T47D (cell line): ENCODE results near the gene ACOD1.
A peak's percentile ranks its signal among the peaks of the same experiment; 100 is the strongest.

Source experiments
- DNase-seq, 2 experiments: peaks; one replicate each; pipeline versions ENCODE4 v3.0.0 to v3.0.0-alpha.2; 2011 to 2012; ENCODE audit warnings: low read depth in 1 of 2, low spot score in 1 of 2
- JUND ChIP-seq: IDR thresholded peaks from 2 replicates; pipeline ENCODE4 v1.6.1; 2012; ENCODE audit warnings: low read depth
- in situ Hi-C: cut with HindIII; loops from 2 replicates; pipeline ENCODE4 v1.10.0; 2016; ENCODE audit warnings: low sequenced_read_pairs, low pct_unique_long_range_greater_than_20kb

Gene ACOD1

DNA sequence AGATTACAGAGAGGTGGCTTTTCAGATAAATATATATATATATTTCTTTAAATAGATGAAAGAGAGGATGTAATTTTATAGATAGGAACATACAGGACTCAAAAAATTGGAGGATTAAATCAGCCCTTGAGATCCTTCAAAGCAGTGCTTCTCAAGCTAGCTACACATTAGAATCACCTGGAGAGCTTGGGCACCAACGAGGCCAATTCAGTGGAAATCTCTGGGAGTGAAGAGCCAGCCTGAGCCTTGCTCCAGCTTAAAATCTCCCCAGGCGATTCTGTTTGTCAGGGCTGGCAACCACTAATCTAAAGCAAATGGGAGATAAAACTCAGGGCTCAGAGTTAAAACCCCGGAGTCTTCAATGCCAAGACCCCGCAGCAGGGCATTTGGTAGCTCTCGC, 28.6 kb downstream of the ACOD1 start:
- no peak for TF ChIP-seq JUND
- no peak for DNase-seq
- in situ Hi-C loops, result no loop called here

DNA sequence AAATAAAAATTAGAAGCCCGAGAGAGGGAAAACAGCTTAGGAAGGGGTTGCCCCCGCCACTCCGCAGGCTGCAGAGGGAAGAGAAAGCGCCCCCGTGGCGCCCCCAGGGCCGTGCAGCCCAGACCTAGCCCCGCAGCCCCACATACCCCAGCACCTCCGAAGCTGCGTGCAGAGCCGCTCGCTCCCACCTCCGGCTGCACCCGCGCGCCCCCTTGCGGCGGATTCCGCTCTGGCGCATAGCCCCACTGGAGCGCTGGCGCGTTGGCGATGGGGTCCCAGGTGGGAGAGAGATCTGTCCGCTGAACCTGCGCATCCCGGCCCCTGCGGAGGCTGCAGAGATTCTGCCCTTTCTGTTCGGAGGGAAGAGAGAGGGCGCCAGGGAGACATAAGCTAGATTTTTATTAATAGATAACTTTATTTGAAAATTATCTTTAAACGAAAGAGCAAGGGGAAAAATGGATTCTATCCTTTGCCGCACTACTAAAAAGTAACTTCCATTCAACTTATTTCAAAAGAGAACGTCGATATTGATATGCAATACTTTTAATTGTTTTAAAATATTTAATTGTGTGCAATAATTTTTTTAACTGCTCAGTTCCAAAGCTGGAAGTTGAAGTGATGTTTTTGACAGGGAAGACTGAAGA, 31.9 kb downstream of the ACOD1 start:
- TF ChIP-seq JUND, result no peak
- in situ Hi-C loops, result no loop called here
- peak; percentile 51 to 60 for DNase-seq

DNA sequence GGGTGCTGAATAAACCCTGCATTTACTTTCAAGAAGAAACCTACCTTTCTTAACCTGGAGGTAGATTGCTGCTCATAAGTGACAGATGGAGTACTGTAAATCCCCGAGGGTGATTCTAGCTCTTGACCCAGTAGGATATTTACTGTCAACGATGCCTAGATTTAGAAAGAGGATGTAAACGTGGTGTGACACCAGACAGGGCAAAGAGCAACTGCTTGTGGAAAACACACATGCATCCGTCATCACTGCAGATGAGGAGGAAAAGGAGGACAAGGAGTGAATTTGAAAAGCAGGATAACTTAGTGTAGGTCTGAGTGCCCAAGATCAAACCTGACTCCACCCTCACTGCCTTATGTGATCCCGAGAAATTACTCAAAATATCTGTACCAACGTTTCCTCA, 33.8 kb downstream of the ACOD1 start:
- no peak for DNase-seq
- in situ Hi-C loops, result no loop called here

DNA sequence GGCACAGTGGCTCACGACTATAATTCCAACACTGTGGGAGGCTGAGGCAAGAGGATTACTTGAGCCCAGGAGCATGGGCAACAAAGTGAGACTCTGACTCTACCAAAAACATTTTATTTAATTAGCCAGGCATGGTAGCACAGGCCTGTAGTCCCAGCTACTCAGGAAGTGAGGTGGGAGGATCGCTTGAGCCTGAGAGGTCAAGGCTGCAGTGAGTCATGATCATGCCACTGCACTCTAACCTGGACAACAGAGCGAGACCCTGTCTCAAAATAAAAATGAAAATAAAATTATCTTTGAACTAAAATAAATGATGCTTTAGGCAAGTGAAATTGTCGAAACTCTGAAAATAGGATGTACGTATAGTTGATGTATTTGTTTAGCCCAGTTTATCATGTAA, 35.4 kb downstream of the ACOD1 start:
- TF ChIP-seq JUND, result no peak
- no peak for DNase-seq
- in situ Hi-C loops, result no loop called here

More for the DNA sequence above, 33.8 kb downstream of the ACOD1 start:
- TF ChIP-seq JUND, result no peak

DNA sequence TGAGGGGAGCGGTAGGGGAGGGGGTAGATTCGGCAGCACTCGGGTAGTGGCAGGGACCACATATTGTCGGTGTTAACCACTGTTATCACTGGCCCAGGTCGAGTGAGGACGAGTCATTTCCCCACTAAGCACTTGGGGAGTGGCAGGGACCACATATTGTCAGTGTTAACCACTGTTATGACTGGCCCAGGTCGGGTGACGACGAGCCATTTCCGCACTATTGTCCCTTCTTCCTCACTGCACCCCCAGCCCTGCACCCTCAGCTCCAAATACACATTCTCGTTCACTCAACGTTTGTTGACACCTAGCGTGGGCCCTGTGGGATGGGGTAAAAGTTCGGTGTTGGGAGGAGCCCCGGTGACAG, 43.1 kb downstream of the ACOD1 start:
- no peak for TF ChIP-seq JUND
- in situ Hi-C loops, result no loop called here
- DNase-seq, result no peak

- in situ Hi-C loops, result no loop called here
- DNase-seq, result peak; percentile 73 to 94
- no peak for TF ChIP-seq JUND
These were observed 43.7 kb downstream of the ACOD1 start, which contains the start of gene CLN5 for GRCh38 chr13:76991796-76992547. Gene CLN5, plus strand, starts transcription at chr13:76992081. Its CDS starts 18 bp downstream, at chr13:76992099.

DNA sequence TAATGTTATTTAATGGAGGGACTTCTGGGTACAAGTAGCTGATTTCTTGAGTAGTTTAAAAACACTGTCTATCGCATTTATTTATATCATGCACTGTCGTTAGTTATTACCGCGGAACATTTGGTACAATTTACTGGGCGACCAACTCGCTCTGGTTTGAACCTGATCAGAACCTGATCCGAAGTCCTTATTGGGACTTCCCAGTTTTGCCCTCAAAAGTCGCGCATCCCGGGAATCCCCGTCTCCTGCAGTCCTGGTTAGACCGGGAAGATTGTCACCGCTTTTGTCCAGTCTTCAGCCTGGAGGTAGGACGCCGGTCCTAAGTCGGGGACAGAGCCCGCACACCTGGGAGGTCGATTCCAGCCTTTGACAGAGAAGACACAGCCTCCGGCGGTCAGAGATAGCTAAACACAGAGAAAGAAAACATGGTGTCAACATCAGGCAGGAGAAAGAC, 44.3 kb downstream of the ACOD1 start:
- TF ChIP-seq JUND, result no peak
- peak in 1 of 2 experiments; percentile 24 for DNase-seq
- in situ Hi-C loops, result no loop called here

GRCh38 chr13:76993021-76993420, 44.7 kb downstream of the ACOD1 start:
- DNase-seq, result no peak
- TF ChIP-seq JUND, result no peak
- in situ Hi-C loops, result no loop called here

DNA sequence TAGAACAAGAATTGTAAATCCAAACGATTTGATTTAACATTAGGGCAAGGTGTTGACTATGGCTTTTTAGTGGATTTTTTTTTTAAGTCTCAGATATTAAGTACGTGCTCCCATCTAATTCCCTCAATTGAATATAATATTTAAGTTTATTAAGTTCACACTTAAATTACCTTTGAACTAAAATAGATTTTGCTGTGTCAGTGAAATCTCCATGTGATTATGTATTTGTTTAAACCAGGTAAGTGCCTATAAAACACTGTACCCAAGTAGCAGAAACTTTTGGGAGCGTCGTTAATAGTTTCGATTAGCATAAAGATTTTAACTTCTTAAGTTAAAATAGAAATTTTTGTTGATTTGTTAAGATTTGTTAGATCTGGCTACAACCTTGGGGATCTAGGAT, 45.2 kb downstream of the ACOD1 start:
- TF ChIP-seq JUND, result no peak
- no peak for DNase-seq
- in situ Hi-C loops, result no loop called here

GRCh38 chr13:76994281-76994680, 46.0 kb downstream of the ACOD1 start:
- DNase-seq, result no peak
- TF ChIP-seq JUND, result no peak
- in situ Hi-C loops, result no loop called here

- no peak for DNase-seq
- in situ Hi-C loops, result no loop called here
- TF ChIP-seq JUND, result no peak
These were observed 52.2 kb downstream of the ACOD1 start for GRCh38 chr13:77000475-77000874.

GRCh38 chr13:77001540-77001939, 53.2 kb downstream of the ACOD1 start:
- no peak for TF ChIP-seq JUND
- DNase-seq, result no peak

DNA sequence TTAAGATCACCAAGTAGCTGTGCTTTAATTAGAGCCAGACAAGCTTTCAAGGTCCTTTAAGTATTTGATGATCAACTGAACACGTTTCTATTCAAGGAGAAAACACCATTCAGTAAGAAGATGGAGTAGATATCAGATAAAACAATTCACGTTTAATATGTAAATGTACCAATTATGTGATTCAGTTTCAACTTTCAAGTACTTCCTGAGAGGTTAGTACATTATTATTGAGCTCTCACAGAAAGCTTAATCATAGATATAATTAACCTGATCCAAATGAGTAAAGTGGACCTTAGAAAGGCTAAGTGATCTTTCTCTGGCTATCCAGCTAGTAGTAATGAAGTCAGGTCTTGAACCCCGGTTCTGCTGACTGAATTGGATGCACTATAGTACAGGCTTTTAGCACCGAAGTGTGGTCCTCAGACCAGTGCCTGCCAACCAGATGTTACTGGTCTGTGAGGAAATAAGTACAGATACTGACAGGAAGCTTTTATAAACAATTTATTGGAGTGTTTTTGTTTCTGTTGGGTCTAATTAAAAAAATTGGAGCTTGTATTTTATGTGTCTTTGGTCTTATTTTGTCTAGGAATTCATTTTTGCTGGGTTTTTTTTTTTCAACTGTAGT, 53.8 kb downstream of the ACOD1 start:
- in situ Hi-C loops, result no loop called here
- DNase-seq, result no peak
- no peak for TF ChIP-seq JUND

More at GRCh38 chr13:77001540-77001939, 53.2 kb downstream of the ACOD1 start:
- in situ Hi-C loops, result no loop called here
